ENCODE data around the gene D2HGDH. TPM values are rescaled to one million over a fixed set of nuclear protein-coding genes. Genes with fewer than 3 reads are reported as not detected.

The D2HGDH gene
- total and polyA plus RNA-seq, 4 donors, result 12.2 to 45.3 (median 27.2) TPM

GRCh38 chr2:241751152-241751551, 16.7 kb downstream of the D2HGDH start:
- no peak overlapping the region for H3K27ac ChIP-seq (ENCODE audit: low read depth in 1 of 2, low read length in 1 of 2)
- H3K27me3 ChIP-seq (ENCODE audit: control insufficient read depth in 3 of 3, insufficient read depth in 3 of 3, low read length in 2 of 3), result no peaks in the 10 kb centered on the region
- peaks cover 0 to 3% (median 0%) of the 10 kb centered on the region in 5 donors for H3K4me1 ChIP-seq (ENCODE audit: control insufficient read depth in 5 of 5, insufficient read depth in 5 of 5, low read length in 5 of 5)
- H3K4me3 ChIP-seq, result no peak overlapping the region
- TF ChIP-seq, protein P1, sequence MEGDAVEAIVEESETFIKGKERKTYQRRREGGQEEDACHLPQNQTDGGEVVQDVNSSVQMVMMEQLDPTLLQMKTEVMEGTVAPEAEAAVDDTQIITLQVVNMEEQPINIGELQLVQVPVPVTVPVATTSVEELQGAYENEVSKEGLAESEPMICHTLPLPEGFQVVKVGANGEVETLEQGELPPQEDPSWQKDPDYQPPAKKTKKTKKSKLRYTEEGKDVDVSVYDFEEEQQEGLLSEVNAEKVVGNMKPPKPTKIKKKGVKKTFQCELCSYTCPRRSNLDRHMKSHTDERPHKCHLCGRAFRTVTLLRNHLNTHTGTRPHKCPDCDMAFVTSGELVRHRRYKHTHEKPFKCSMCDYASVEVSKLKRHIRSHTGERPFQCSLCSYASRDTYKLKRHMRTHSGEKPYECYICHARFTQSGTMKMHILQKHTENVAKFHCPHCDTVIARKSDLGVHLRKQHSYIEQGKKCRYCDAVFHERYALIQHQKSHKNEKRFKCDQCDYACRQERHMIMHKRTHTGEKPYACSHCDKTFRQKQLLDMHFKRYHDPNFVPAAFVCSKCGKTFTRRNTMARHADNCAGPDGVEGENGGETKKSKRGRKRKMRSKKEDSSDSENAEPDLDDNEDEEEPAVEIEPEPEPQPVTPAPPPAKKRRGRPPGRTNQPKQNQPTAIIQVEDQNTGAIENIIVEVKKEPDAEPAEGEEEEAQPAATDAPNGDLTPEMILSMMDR (IDR thresholded peaks at IDR 0.05; ENCODE audit: control extremely low read depth, extremely low read depth), result no peak
- no peaks in the 10 kb centered on the region for H3K9me3 ChIP-seq (ENCODE audit: control insufficient read depth in 4 of 4, insufficient read depth in 3 of 4, low read length in 3 of 4)
- WGBS, 2 donors, result 91 to 98% methylated on average over 15 of the region's 15 CpGs
- DNase-seq, result no peak
- peaks cover 0 to 36% (median 10%) of the 10 kb centered on the region in 4 donors for H3K36me3 ChIP-seq (ENCODE audit: control insufficient read depth in 4 of 4, insufficient read depth in 4 of 4, low read length in 4 of 4)
- H3K9ac ChIP-seq (ENCODE audit: insufficient read depth in 1 of 2, low read length in 2 of 2), result no peak overlapping the region
- ATAC-seq (ENCODE audit: insufficient read depth, low FRiP score), result no peak

DNA sequence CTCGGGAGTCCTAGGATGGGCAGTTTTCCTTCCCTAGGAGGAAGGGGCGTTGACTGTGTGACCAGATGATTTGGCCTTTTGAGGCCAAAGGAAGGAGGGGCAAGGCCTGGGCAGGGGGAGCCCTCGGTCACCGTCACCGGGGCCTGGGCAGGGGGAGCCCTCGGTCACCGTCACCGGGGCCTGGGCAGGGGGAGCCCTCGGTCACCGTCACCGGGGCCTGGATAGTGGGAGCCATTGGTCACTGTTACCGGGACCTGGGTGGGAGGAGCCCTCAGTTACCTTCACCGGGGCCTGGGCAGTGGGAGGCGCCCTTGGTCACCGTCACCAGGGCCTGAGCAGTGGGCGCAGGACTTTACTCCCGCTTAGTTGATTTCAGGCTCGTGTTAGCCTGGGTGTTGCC, 17.3 kb downstream of the D2HGDH start:
- H3K9ac ChIP-seq (ENCODE audit: insufficient read depth in 1 of 2, low read length in 2 of 2), result no peak overlapping the region
- 96 to 98% methylated on average over 18 of the region's 18 CpGs for WGBS, 2 donors
- no peak overlapping the region for H3K27ac ChIP-seq (ENCODE audit: low read depth in 1 of 2, low read length in 1 of 2)
- no peaks in the 10 kb centered on the region for H3K9me3 ChIP-seq (ENCODE audit: control insufficient read depth in 4 of 4, insufficient read depth in 3 of 4, low read length in 3 of 4)
- no peaks in the 10 kb centered on the region for H3K27me3 ChIP-seq (ENCODE audit: control insufficient read depth in 3 of 3, insufficient read depth in 3 of 3, low read length in 2 of 3)
- H3K4me1 ChIP-seq (ENCODE audit: control insufficient read depth in 5 of 5, insufficient read depth in 5 of 5, low read length in 5 of 5), result peaks cover 0 to 3% (median 0%) of the 10 kb centered on the region in 5 donors
- peaks cover 0 to 41% (median 9%) of the 10 kb centered on the region in 4 donors for H3K36me3 ChIP-seq (ENCODE audit: control insufficient read depth in 4 of 4, insufficient read depth in 4 of 4, low read length in 4 of 4)
- DNase-seq (no peak), ATAC-seq (ENCODE audit: insufficient read depth, low FRiP score) (no peak)
- no peak overlapping the region for H3K4me3 ChIP-seq
- TF ChIP-seq, protein P1 (IDR thresholded peaks at IDR 0.05; ENCODE audit: control extremely low read depth, extremely low read depth), result no peak

GRCh38 chr2:241752253-241752652, 17.8 kb downstream of the D2HGDH start:
- WGBS, 2 donors, result 97% methylated on average over 14 of the region's 14 CpGs
- Histone ChIP-seq H3K36me3 (ENCODE audit: control insufficient read depth in 4 of 4, insufficient read depth in 4 of 4, low read length in 4 of 4) (peaks cover 0 to 46% (median 10%) of the 10 kb centered on the region in 4 donors), H3K27ac (ENCODE audit: low read depth in 1 of 2, low read length in 1 of 2) (no peak overlapping the region), H3K9ac (ENCODE audit: insufficient read depth in 1 of 2, low read length in 2 of 2) (no peak overlapping the region), H3K27me3 (ENCODE audit: control insufficient read depth in 3 of 3, insufficient read depth in 3 of 3, low read length in 2 of 3) (no peaks in the 10 kb centered on the region), H3K4me3 (no peak overlapping the region), H3K4me1 (ENCODE audit: control insufficient read depth in 5 of 5, insufficient read depth in 5 of 5, low read length in 5 of 5) (peaks cover 0 to 3% (median 0%) of the 10 kb centered on the region in 5 donors), H3K9me3 (ENCODE audit: control insufficient read depth in 4 of 4, insufficient read depth in 3 of 4, low read length in 3 of 4) (no peaks in the 10 kb centered on the region)
- TF ChIP-seq, protein P1 (IDR thresholded peaks at IDR 0.05; ENCODE audit: control extremely low read depth, extremely low read depth), result no peak
- DNase-seq, result no peak
- no peak for ATAC-seq (ENCODE audit: insufficient read depth, low FRiP score)

DNA sequence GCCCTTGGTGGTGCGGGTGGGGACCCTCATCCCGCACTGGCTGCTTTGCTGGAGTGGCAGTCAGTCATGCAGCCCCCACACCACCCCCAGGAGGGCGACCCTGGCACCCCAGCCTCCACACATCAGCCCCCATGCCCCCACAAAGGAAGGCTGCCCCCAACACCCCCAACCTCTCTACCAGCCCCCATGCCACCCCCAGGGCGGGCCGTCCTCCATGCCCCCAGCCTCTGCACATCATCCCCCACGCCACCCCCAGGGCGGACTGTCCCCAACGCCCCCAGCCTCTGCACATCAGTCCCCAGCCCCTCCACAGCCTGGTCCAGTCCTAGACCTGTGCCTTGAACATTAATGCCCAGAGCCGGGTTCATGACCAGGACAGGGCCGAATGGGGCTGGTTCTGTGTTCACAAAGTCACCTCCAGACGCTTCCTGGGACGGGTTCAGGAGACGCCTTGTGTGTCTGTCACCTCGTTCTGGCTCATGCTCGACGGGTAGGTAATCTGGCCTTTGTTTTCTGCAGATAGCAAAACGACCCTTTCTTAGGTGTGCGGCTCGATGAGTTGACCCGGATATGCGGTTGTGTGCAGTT, 18.4 kb downstream of the D2HGDH start:
- DNase-seq, result no peak

More for the DNA sequence above, 18.4 kb downstream of the D2HGDH start:
- Histone ChIP-seq H3K9ac (ENCODE audit: insufficient read depth in 1 of 2, low read length in 2 of 2) (no peak overlapping the region), H3K4me3 (no peak overlapping the region), H3K27me3 (ENCODE audit: control insufficient read depth in 3 of 3, insufficient read depth in 3 of 3, low read length in 2 of 3) (no peaks in the 10 kb centered on the region), H3K27ac (ENCODE audit: low read depth in 1 of 2, low read length in 1 of 2) (no peak overlapping the region), H3K9me3 (ENCODE audit: control insufficient read depth in 4 of 4, insufficient read depth in 3 of 4, low read length in 3 of 4) (no peaks in the 10 kb centered on the region), H3K4me1 (ENCODE audit: control insufficient read depth in 5 of 5, insufficient read depth in 5 of 5, low read length in 5 of 5) (peaks cover 0 to 3% (median 0%) of the 10 kb centered on the region in 5 donors), H3K36me3 (ENCODE audit: control insufficient read depth in 4 of 4, insufficient read depth in 4 of 4, low read length in 4 of 4) (peaks cover 0 to 46% (median 9%) of the 10 kb centered on the region in 4 donors)
- WGBS, 2 donors, result 93 to 95% methylated on average over 21 of the region's 21 CpGs
- TF ChIP-seq, protein P1 (IDR thresholded peaks at IDR 0.05; ENCODE audit: control extremely low read depth, extremely low read depth), result no peak
- no peak for ATAC-seq (ENCODE audit: insufficient read depth, low FRiP score)

Data from lung (tissue), 12 donors.